Keratinocyte (primary cell): ENCODE results near the gene ITGB2. TPM values are rescaled to one million over a fixed set of nuclear protein-coding genes. Genes with fewer than 3 reads are reported as not detected.

Experiments used
- DNase-seq: peaks from one replicate; pipeline ENCODE4 v3.0.0-alpha.2; 2011; ENCODE audit warnings: low read depth, missing footprints, low spot score
- FAIRE-seq: peaks from 2 replicates; lab custom pipeline; 2011; peaks lifted over from hg19 to GRCh38; lab: Jason Lieb, UNC
- H2AFZ ChIP-seq: 2 replicates; pipeline ENCODE4 v1.6.0; 2012; ENCODE audit warnings: low read length, control low read depth, inconsistent platforms; ENCODE audit not compliant: control insufficient read depth
- H3K27ac ChIP-seq: 2 replicates; pipeline ENCODE4 v1.5.1; 2011; ENCODE audit warnings: low read length; ENCODE audit not compliant: control insufficient read depth, insufficient read depth
- H3K27me3 ChIP-seq: 3 replicates; pipeline ENCODE4 v1.6.0; 2011; ENCODE audit warnings: low read length; ENCODE audit not compliant: control insufficient read depth, insufficient read depth; ENCODE audit errors: extremely low read depth
- H3K36me3 ChIP-seq, 2 experiments: 2 replicates in 1 of 2; 3 replicates in 1 of 2; pipeline ENCODE4 v1.5.1; 2011; ENCODE audit warnings: low read length in 2 of 2, mild to moderate bottlenecking in 1 of 2; ENCODE audit not compliant: control insufficient read depth in 2 of 2, insufficient read depth in 2 of 2; ENCODE audit errors: extremely low read depth in 1 of 2
- H3K4me1 ChIP-seq: 3 replicates; pipeline ENCODE4 v1.5.1; 2011; ENCODE audit warnings: low read length; ENCODE audit not compliant: control insufficient read depth, insufficient read depth; ENCODE audit errors: extremely low read depth
- H3K4me2 ChIP-seq: 3 replicates; pipeline ENCODE4 v1.6.0; 2011; ENCODE audit warnings: low read depth, low read length; ENCODE audit not compliant: control insufficient read depth, insufficient read depth; ENCODE audit errors: extremely low read depth
- H3K4me3 ChIP-seq, 3 experiments: fragments of 200-600 bp in 1 of 3; sonication (generic) in 1 of 3; 2 replicates in 2 of 3; 3 replicates in 1 of 3; pipeline ENCODE4 v1.5.1; 2011 to 2016; ENCODE audit warnings: low read length in 3 of 3, mild to moderate bottlenecking in 3 of 3, control low read depth in 2 of 3, inconsistent platforms in 1 of 3, low read depth in 1 of 3, mixed read lengths in 1 of 3, mixed run types in 1 of 3, moderate library complexity in 1 of 3; ENCODE audit not compliant: control insufficient read depth in 2 of 3, insufficient read depth in 2 of 3; ENCODE audit errors: extremely low read depth in 1 of 3
- H3K79me2 ChIP-seq: 2 replicates; pipeline ENCODE4 v1.6.0; 2012; ENCODE audit warnings: low read length; ENCODE audit not compliant: control insufficient read depth, insufficient read depth
- H3K9ac ChIP-seq: 3 replicates; pipeline ENCODE4 v1.6.0; 2011; ENCODE audit warnings: low read length; ENCODE audit not compliant: control insufficient read depth, insufficient read depth; ENCODE audit errors: extremely low read depth
- H3K9me1 ChIP-seq: 3 replicates; pipeline ENCODE4 v1.6.0; 2011; ENCODE audit warnings: low read length; ENCODE audit not compliant: control insufficient read depth, insufficient read depth; ENCODE audit errors: extremely low read depth
- H3K9me3 ChIP-seq: 2 replicates; pipeline ENCODE4 v1.5.1; 2012; ENCODE audit warnings: low read depth, low read length; ENCODE audit not compliant: control insufficient read depth
- H4K20me1 ChIP-seq: 3 replicates; pipeline ENCODE4 v1.6.0; 2011; ENCODE audit warnings: low read length; ENCODE audit not compliant: control insufficient read depth, insufficient read depth; ENCODE audit errors: extremely low read depth
- CTCF ChIP-seq, 3 experiments: IDR thresholded peaks in 1 of 3; conservative IDR thresholded peaks in 1 of 3; optimal IDR thresholded peaks in 1 of 3; 2 replicates in 2 of 3; 3 replicates in 1 of 3; pipeline versions ENCODE3 to v1.5.1; 2011; ENCODE audit warnings: low read length in 3 of 3, mild to moderate bottlenecking in 3 of 3, moderate library complexity in 2 of 3, control low read depth in 1 of 3, inconsistent platforms in 1 of 3; ENCODE audit not compliant: insufficient read depth in 2 of 3; ENCODE audit errors: extremely low read depth in 1 of 3
- EZH2 ChIP-seq: IDR thresholded peaks from one replicate; pipeline ENCODE4 v1.6.1; 2012; ENCODE audit warnings: inconsistent platforms, mild to moderate bottlenecking, low read length, moderate library complexity
- dilution Hi-C: fragments of 300-500 bp; cut with MboI; formaldehyde crosslinking; loops from one replicate; pipeline ENCODE4 v1.7.0; 2020; ENCODE audit warnings: low sequenced_read_pairs; ENCODE audit not compliant: extremely low pct_ligation_motif_present
- polyA plus RNA-seq, 5 experiments: library from polyadenylated mRNA; depleted of rRNA in 3 of 5; stranded (reverse) in 3 of 5; stranded (forward) in 1 of 5; unstranded in 1 of 5; fragments of >200 nt; gene quantifications; 1 replicate in 1 of 5; 2 replicates in 3 of 5; 3 replicates in 1 of 5; pipeline versions ENCODE4 v1.2.1 to v1.2.3, GENCODE V29; 2011 to 2012; ENCODE audit warnings: missing spikeins in 2 of 5, low read depth in 1 of 5, low replicate concordance in 1 of 5

The ITGB2 gene
- polyA plus RNA-seq, 1 donor (not counting 4 experiments of a cell fraction or from before 2014, with no cell fraction given), result 0.55 TPM

- H3K27ac ChIP-seq, result no peak overlapping the region
- H3K27me3 ChIP-seq, result no peaks in the 10 kb centered on the region
- FAIRE-seq (no peak), DNase-seq (no peak)
- peaks cover 7% of the 10 kb centered on the region for H3K4me1 ChIP-seq
- H3K9me3 ChIP-seq, result no peaks in the 10 kb centered on the region
- no peak overlapping the region for H3K4me3 ChIP-seq
- H3K36me3 ChIP-seq, result peaks cover 37 to 49% of the 10 kb centered on the region in 2 experiments
- dilution Hi-C loops, result no loop called here
- TF ChIP-seq CTCF (optimal IDR thresholded peaks at IDR 0.05 in 1 of 3, IDR thresholded peaks at IDR 0.05 in 1 of 3, conservative IDR thresholded peaks at IDR 0.05 in 1 of 3; ENCODE audit: extremely low read depth in 1 of 3, insufficient read depth in 2 of 3, low read length in 3 of 3) (no peak), EZH2 (no peak)
- no peak overlapping the region for H2AFZ ChIP-seq
- H3K9ac ChIP-seq, result no peak overlapping the region
- peaks cover 27% of the 10 kb centered on the region for H3K79me2 ChIP-seq
- H3K9me1 ChIP-seq, result peaks cover under 1% of the 10 kb centered on the region
- H3K4me2 ChIP-seq, result no peak overlapping the region
- H4K20me1 ChIP-seq, result peaks cover 3% of the 10 kb centered on the region
Observed at GRCh38 chr21:44853601-44854390, 66.9 kb downstream of the ITGB2 start.

GRCh38 chr21:44850905-44851657 is 69.6 kb downstream of the ITGB2 start:
- peaks cover 34 to 40% of the 10 kb centered on the region in 2 experiments for H3K36me3 ChIP-seq
- dilution Hi-C loops, result no loop called here
- H3K4me2 ChIP-seq, result no peak overlapping the region
- H2AFZ ChIP-seq, result no peak overlapping the region
- H3K27me3 ChIP-seq, result no peaks in the 10 kb centered on the region
- peaks cover 14% of the 10 kb centered on the region for H3K79me2 ChIP-seq
- TF ChIP-seq CTCF (optimal IDR thresholded peaks at IDR 0.05 in 1 of 3, IDR thresholded peaks at IDR 0.05 in 1 of 3, conservative IDR thresholded peaks at IDR 0.05 in 1 of 3; ENCODE audit: extremely low read depth in 1 of 3, insufficient read depth in 2 of 3, low read length in 3 of 3), result no peak
- TF ChIP-seq EZH2, result no peak
- H3K9me1 ChIP-seq, result no peaks in the 10 kb centered on the region
- FAIRE-seq, result no peak
- no peak overlapping the region for H3K27ac ChIP-seq
- H4K20me1 ChIP-seq, result peaks cover 3% of the 10 kb centered on the region
- no peaks in the 10 kb centered on the region for H3K9me3 ChIP-seq
- H3K9ac ChIP-seq, result no peak overlapping the region
- peaks cover 7% of the 10 kb centered on the region for H3K4me1 ChIP-seq
- no peak overlapping the region for H3K4me3 ChIP-seq
- DNase-seq, result no peak
